H1 (cell line): Measurements from ENCODE around the gene STXBP2. TPM values are rescaled to one million over a fixed set of nuclear protein-coding genes. Genes with fewer than 3 reads are reported as not detected.
A peak's percentile ranks its signal among the peaks of the same experiment; 100 is the strongest.

ENCODE experiments used
- CTCF ChIA-PET: fragments of 300-600 bp; sonication (Branson Sonifier 250); formaldehyde crosslinking; loops from one replicate; lab custom pipeline; 2021; ENCODE audit not compliant: partially characterized antibody; lab: Charles Lee
- POLR2A ChIA-PET: fragments of 300-600 bp; sonication (Branson Sonifier 250); formaldehyde crosslinking; loops from one replicate; lab custom pipeline; 2021; ENCODE audit warnings: inconsistent platforms; ENCODE audit not compliant: partially characterized antibody; lab: Charles Lee
- DNase-seq, 2 experiments: peaks; one replicate each; pipeline versions ENCODE4 v3.0.0 to v3.0.0-alpha.2; 2010 to 2022; ENCODE audit warnings: low spot score in 2 of 2, low read depth in 1 of 2, mixed read lengths in 1 of 2
- FAIRE-seq: peaks from 2 replicates; lab custom pipeline; 2011; peaks lifted over from hg19 to GRCh38; lab: Jason Lieb, UNC
- H2AFZ ChIP-seq: 2 replicates; pipeline ENCODE4 v1.8.1; 2012; ENCODE audit warnings: low read length, inconsistent platforms
- H2AK5ac ChIP-seq: 2 replicates; pipeline ENCODE4 v1.6.1; 2013; ENCODE audit warnings: low read depth, low read length
- H2BK120ac ChIP-seq: replicated peaks from 2 replicates; pipeline ENCODE3; 2013; ENCODE audit warnings: low read depth, low read length, inconsistent platforms
- H2BK12ac ChIP-seq: 2 replicates; pipeline ENCODE4 v1.6.1; 2013; ENCODE audit warnings: low read depth, low read length
- H2BK15ac ChIP-seq: 2 replicates; pipeline ENCODE4 v1.6.1; 2013; ENCODE audit warnings: low read length
- H2BK20ac ChIP-seq: 2 replicates; pipeline ENCODE4 v1.6.1; 2013; ENCODE audit warnings: low read length
- H2BK5ac ChIP-seq: 2 replicates; pipeline ENCODE4 v1.6.1; 2013; ENCODE audit warnings: low read depth, low read length
- H3K14ac ChIP-seq: 2 replicates; pipeline ENCODE4 v1.6.1; 2013; ENCODE audit warnings: inconsistent platforms; ENCODE audit not compliant: insufficient read length
- H3K18ac ChIP-seq: 2 replicates; pipeline ENCODE4 v1.6.1; 2013; ENCODE audit warnings: low read length; ENCODE audit errors: extremely low read depth
- H3K23ac ChIP-seq: 2 replicates; pipeline ENCODE4 v1.6.1; 2013; ENCODE audit warnings: inconsistent platforms; ENCODE audit not compliant: insufficient read length
- H3K23me2 ChIP-seq: 2 replicates; pipeline ENCODE4 v1.6.1; 2013; ENCODE audit warnings: low read depth, low read length
- H3K27ac ChIP-seq: 2 replicates; pipeline ENCODE4 v1.6.1; 2011; ENCODE audit warnings: low read depth, low read length, inconsistent platforms
- H3K27me3 ChIP-seq, 4 experiments: replicated peaks in 1 of 4; 1 replicate in 1 of 4; 2 replicates in 3 of 4; pipeline versions ENCODE4 v1.6.1 to v1.8.1; 2011 to 2013; ENCODE audit warnings: low read length in 3 of 4, mild to moderate bottlenecking in 3 of 4, inconsistent platforms in 2 of 4, mixed read lengths in 2 of 4, moderate library complexity in 1 of 4; ENCODE audit not compliant: control insufficient read depth in 3 of 4, insufficient read depth in 3 of 4; ENCODE audit errors: extremely low read depth in 1 of 4
- H3K36me3 ChIP-seq, 4 experiments: 2 replicates each; pipeline versions ENCODE4 v1.6.1 to v1.8.1; 2011 to 2013; ENCODE audit warnings: mild to moderate bottlenecking in 4 of 4, low read length in 3 of 4, moderate library complexity in 2 of 4, control low read depth in 1 of 4, inconsistent platforms in 1 of 4; ENCODE audit not compliant: insufficient read depth in 4 of 4, control insufficient read depth in 2 of 4
- H3K4ac ChIP-seq: replicated peaks from 2 replicates; pipeline ENCODE3; 2013; ENCODE audit warnings: low read length, low read depth, mixed read lengths, inconsistent platforms; ENCODE audit not compliant: insufficient read length
- H3K4me1 ChIP-seq, 4 experiments: replicated peaks in 1 of 4; 1 replicate in 1 of 4; 2 replicates in 3 of 4; pipeline versions ENCODE4 v1.6.1 to v1.8.1; 2011 to 2013; ENCODE audit warnings: low read length in 3 of 4, inconsistent platforms in 2 of 4, mixed read lengths in 1 of 4; ENCODE audit not compliant: insufficient read depth in 4 of 4, control insufficient read depth in 3 of 4
- H3K4me2 ChIP-seq, 2 experiments: 2 replicates each; pipeline versions ENCODE4 v1.6.1 to v1.8.1; 2011 to 2013; ENCODE audit warnings: low read depth in 2 of 2, low read length in 2 of 2, control low read depth in 1 of 2, inconsistent platforms in 1 of 2, mild to moderate bottlenecking in 1 of 2; ENCODE audit not compliant: insufficient read depth in 1 of 2
- H3K4me3 ChIP-seq, 4 experiments: fragments of 200-600, 300-600 bp in 1 of 4; sonication (generic), shearing (Covaris generic), sonication (Bioruptor Twin) in 1 of 4; 2 replicates each; pipeline versions ENCODE4 v1.5.1 to v1.8.1; 2011 to 2016; ENCODE audit warnings: low read length in 4 of 4, low read depth in 3 of 4, control low read depth in 2 of 4, inconsistent platforms in 2 of 4, mild to moderate bottlenecking in 2 of 4, mixed read lengths in 1 of 4, moderate library complexity in 1 of 4; ENCODE audit not compliant: insufficient read depth in 2 of 4; ENCODE audit errors: extremely low read depth in 1 of 4
- H3K56ac ChIP-seq: replicated peaks from 2 replicates; pipeline ENCODE3; 2013; ENCODE audit warnings: low read depth, mild to moderate bottlenecking, mixed read lengths, low read length, inconsistent platforms; ENCODE audit not compliant: insufficient read length
- H3K79me1 ChIP-seq: 2 replicates; pipeline ENCODE4 v1.6.1; 2013; ENCODE audit warnings: low read depth, low read length, control low read depth
- H3K79me2 ChIP-seq, 2 experiments: 2 replicates each; pipeline versions ENCODE4 v1.6.1 to v1.8.1; 2012 to 2013; ENCODE audit warnings: low read length in 2 of 2, mild to moderate bottlenecking in 2 of 2, inconsistent platforms in 1 of 2; ENCODE audit not compliant: insufficient read depth in 2 of 2, control insufficient read depth in 1 of 2
- H3K9ac ChIP-seq, 4 experiments: replicated peaks in 1 of 4; 1 replicate in 1 of 4; 2 replicates in 3 of 4; pipeline versions ENCODE4 v1.6.1 to v1.8.1; 2011 to 2013; ENCODE audit warnings: low read depth in 3 of 4, low read length in 3 of 4, control low read depth in 2 of 4, mild to moderate bottlenecking in 2 of 4, moderate library complexity in 2 of 4, inconsistent platforms in 1 of 4; ENCODE audit errors: extremely low read depth in 1 of 4
- H3K9me3 ChIP-seq, 2 experiments: 2 replicates each; pipeline versions ENCODE4 v1.6.1 to v1.8.1; 2012 to 2013; ENCODE audit warnings: mild to moderate bottlenecking in 2 of 2, moderate library complexity in 2 of 2, control low read depth in 1 of 2, inconsistent platforms in 1 of 2, low read depth in 1 of 2, low read length in 1 of 2, mixed read lengths in 1 of 2; ENCODE audit not compliant: insufficient read depth in 2 of 2
- H4K20me1 ChIP-seq, 2 experiments: replicated peaks in 1 of 2; 2 replicates each; pipeline versions ENCODE3 to v1.8.1; 2011 to 2013; ENCODE audit warnings: inconsistent platforms in 2 of 2, low read length in 2 of 2, mild to moderate bottlenecking in 1 of 2; ENCODE audit not compliant: insufficient read depth in 2 of 2, control insufficient read depth in 1 of 2
- H4K5ac ChIP-seq: 2 replicates; pipeline ENCODE4 v1.6.1; 2013; ENCODE audit warnings: low read length, low read depth, mixed read lengths, inconsistent platforms; ENCODE audit not compliant: insufficient read length
- H4K8ac ChIP-seq: 2 replicates; pipeline ENCODE4 v1.8.0; 2013; ENCODE audit warnings: mild to moderate bottlenecking, moderate library complexity, low read length, inconsistent platforms; ENCODE audit not compliant: insufficient read depth; ENCODE audit errors: extremely low read depth
- H4K91ac ChIP-seq: replicated peaks from 2 replicates; pipeline ENCODE3; 2013; ENCODE audit warnings: low read length, mixed read lengths, inconsistent platforms; ENCODE audit not compliant: insufficient read length
- WGBS, 2 experiments: shearing (Covaris generic) in 1 of 2; methylation state at CpG; one replicate each; pipeline versions ENCODE4 v1.1.6 to v1.1.7; 2013 to 2015; ENCODE audit warnings: low lambda C conversion rate in 2 of 2, mixed read lengths in 2 of 2, inconsistent platforms in 1 of 2, low coverage in 1 of 2, missing lambda C conversion rate in 1 of 2; ENCODE audit not compliant: insufficient replicate concordance in 2 of 2, insufficient coverage in 1 of 2, insufficient read length in 1 of 2; ENCODE audit errors: extremely low coverage in 1 of 2, missing lambda C conversion rate in 1 of 2; 5-methylcytosine and 5-hydroxymethylcytosine counted together
- polyA plus RNA-seq, 7 experiments: library from polyadenylated mRNA; depleted of rRNA in 3 of 7; stranded (reverse) in 5 of 7; unstranded in 2 of 7; fragments of >200 nt in 5 of 7; fragments of 200-250 nt in 2 of 7; gene quantifications; 1 replicate in 5 of 7; 2 replicates in 1 of 7; 4 replicates in 1 of 7; pipeline versions ENCODE4 v1.2.1 to v1.2.3, GENCODE V29; 2011 to 2013; ENCODE audit warnings: missing spikeins in 2 of 7, mixed read lengths in 2 of 7
- total RNA-seq: library from RNA; stranded (reverse); fragmentation: NEBNext Ultra II Directional; extraction: Animal tissue kit (Norgen Biotek cat#: 25700); gene quantifications from 2 replicates; pipeline ENCODE4 v1.2.1, GENCODE V29; 2021

Gene STXBP2
- total and polyA plus RNA-seq, 2 of the 8 experiments (the other 6 are each of a cell fraction or from before 2014, with no cell fraction given) = 52.9 to 53.8 TPM

DNA sequence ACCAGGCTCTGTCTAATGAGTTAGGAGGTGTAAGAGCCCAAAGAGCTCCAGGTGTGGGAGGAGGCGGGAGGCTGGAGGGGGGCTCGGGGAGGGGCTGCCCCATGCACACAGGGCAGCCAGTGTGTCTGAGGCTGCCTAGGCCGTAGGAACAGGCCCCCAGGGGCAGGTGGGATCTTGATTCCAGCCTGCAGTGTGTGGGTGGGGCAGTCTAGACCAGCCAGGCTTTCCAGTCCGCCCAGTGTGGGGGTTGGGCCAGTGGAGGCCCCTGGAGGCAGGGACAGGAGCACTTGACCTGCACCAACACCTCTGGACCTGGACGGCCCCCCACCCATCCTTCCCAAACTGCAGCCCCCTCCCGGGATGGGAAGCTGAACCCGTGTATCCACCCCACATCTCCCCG is 46.7 kb upstream of the STXBP2 start:
- Histone ChIP-seq H3K9ac (no peak overlapping the region), H2BK120ac (no peak overlapping the region), H4K91ac (no peak overlapping the region), H3K79me1 (no peaks in the 10 kb centered on the region), H3K27ac (no peak overlapping the region), H3K23ac (no peak overlapping the region), H3K36me3 (no peaks in the 10 kb centered on the region), H3K56ac (no peak overlapping the region), H2BK12ac (no peak overlapping the region), H2BK5ac (no peak overlapping the region), H3K23me2 (no peaks in the 10 kb centered on the region; the same call in 1 of the 2 replicates), H4K20me1 (no peaks in the 10 kb centered on the region), H3K4me1 (0 out of 7 replicates have a peak, but pooled peaks cover 0 to 4% (median 1%) of the 10 kb centered on the region in 4 experiments), H2BK15ac (no peak overlapping the region), H3K27me3 (no peaks in the 10 kb centered on the region), H3K14ac (no peak overlapping the region), H3K4ac (no peak overlapping the region), H2BK20ac (no peak overlapping the region), H4K8ac (no peak overlapping the region), H3K79me2 (no peaks in the 10 kb centered on the region), H4K5ac (no peak overlapping the region), H2AK5ac (no peak overlapping the region), H2AFZ (no peak overlapping the region), H3K9me3 (no peaks in the 10 kb centered on the region), H3K4me2 (peak overlapping the region in 1 of 2 experiments; percentile 7; a peak in 1 of 4 replicates), H3K18ac (no peak overlapping the region), H3K4me3 (no peak overlapping the region)
- FAIRE-seq (no peak), DNase-seq (no peak)
- ChIA-PET CTCF (interaction anchor here (2.5 kb wide), 1 partner anchor 15 kb away, joined by 8 read pairs; no protein-coding TSS in a partner anchor), POLR2A (interaction anchor here (1.1 to 1.7 kb wide), 2 partner anchors 43 to 56 kb away, joined by 3 read pairs; partner anchors contain the start of gene PCP2)
- 89% methylated on average over 7 of the region's 8 CpGs; no CpG with 5 or more reads in 1 of the 2 experiments for WGBS, 2 experiments
